GM13977 (cell line): Measurements from ENCODE around the gene LRGUK.

Experiments used
- DNase-seq: peaks from one replicate; pipeline ENCODE4 v3.0.0; 2012; ENCODE audit warnings: low spot score
- CTCF ChIP-seq: IDR thresholded peaks from 2 replicates; pipeline ENCODE4 v1.5.1; 2012; ENCODE audit warnings: mild to moderate bottlenecking, control low read depth; ENCODE audit not compliant: insufficient read depth; ENCODE audit errors: extremely low read depth, missing control alignments
- in situ Hi-C: fragments of 300-500 bp; cut with MboI; formaldehyde crosslinking; loops from one replicate; pipeline ENCODE4 v1.12.0; 2022; ENCODE audit warnings: low sequenced_read_pairs, low pct_unique_long_range_greater_than_20kb, mixed read lengths, inconsistent platforms; ENCODE audit not compliant: unreplicated experiment

The LRGUK gene

GRCh38 chr7:134197345-134197744, 70.2 kb downstream of the LRGUK start:
- DNase-seq, result no peak
- in situ Hi-C loops, result no loop called here
- TF ChIP-seq CTCF, result no peak

- in situ Hi-C loops, result no loop called here
- no peak for DNase-seq
- no peak for TF ChIP-seq CTCF
Observed at GRCh38 chr7:134200970-134201369, 73.8 kb downstream of the LRGUK start.

- in situ Hi-C loops, result no loop called here
Observed at GRCh38 chr7:134201569-134202261, 74.6 kb downstream of the LRGUK start.

GRCh38 chr7:134203186-134203889, 76.2 kb downstream of the LRGUK start:
- no peak for DNase-seq
- in situ Hi-C loops, result no loop called here
- TF ChIP-seq CTCF, result no peak

More at GRCh38 chr7:134201569-134202261, 74.6 kb downstream of the LRGUK start:
- TF ChIP-seq CTCF, result no peak
- no peak for DNase-seq

GRCh38 chr7:134209322-134210015, 82.3 kb downstream of the LRGUK start:
- TF ChIP-seq CTCF, result no peak
- DNase-seq, result no peak
- in situ Hi-C loops, result no loop called here

GRCh38 chr7:134210227-134210626, 83.1 kb downstream of the LRGUK start:
- in situ Hi-C loops, result no loop called here
- no peak for DNase-seq
- no peak for TF ChIP-seq CTCF
